IMR-90 (cell line): ENCODE measurements around the gene ELL2. TPM values are rescaled to one million over a fixed set of nuclear protein-coding genes. Genes with fewer than 3 reads are reported as not detected.
A peak's percentile ranks its signal among the peaks of the same experiment; 100 is the strongest.

Experiments used
- ATAC-seq: fragments of 200-7000 bp; cut with Tn5 transposase; 2 replicates; pipeline ENCODE4 v1.9.1; 2020; ENCODE audit warnings: low read depth, mild to moderate bottlenecking, moderate library complexity
- BruUV-seq: library from RNA; stranded (reverse); fragments of 400-500 nt; replicated peaks from 2 replicates; lab custom pipeline; 2021; lab: Mats Ljungman, UMichigan
- CTCF ChIA-PET: fragments of 300-600 bp; formaldehyde crosslinking; extraction: SDS; loops from one replicate; lab custom pipeline; 2021; ENCODE audit warnings: antibody characterized with exemption; lab: Yijun Ruan, JAX
- POLR2A ChIA-PET: fragments of 300-600 bp; sonication (Branson Sonifier 250); formaldehyde crosslinking; loops from one replicate; lab custom pipeline; 2022; ENCODE audit warnings: antibody characterized with exemption; ENCODE audit not compliant: unreplicated experiment; lab: Charles Lee
- DNase-seq: peaks from one replicate; pipeline ENCODE4 v3.0.0; 2013
- H2AFZ ChIP-seq: replicated peaks from 2 replicates; pipeline ENCODE3; 2013; ENCODE audit warnings: low read length, mild to moderate bottlenecking; ENCODE audit not compliant: poor library complexity
- H2AK5ac ChIP-seq: 2 replicates; pipeline ENCODE4 v1.6.1; 2013; ENCODE audit warnings: low read depth, low read length, inconsistent platforms
- H2AK9ac ChIP-seq: replicated peaks from 2 replicates; pipeline ENCODE3; 2013; ENCODE audit warnings: mild to moderate bottlenecking, low read depth, low read length, moderate library complexity; ENCODE audit not compliant: poor library complexity
- H2BK120ac ChIP-seq: 2 replicates; pipeline ENCODE4 v1.6.1; 2013; ENCODE audit warnings: low read depth, low read length, inconsistent platforms
- H2BK15ac ChIP-seq: 3 replicates; pipeline ENCODE4 v1.6.1; 2013; ENCODE audit warnings: low read depth, low read length, inconsistent platforms
- H2BK20ac ChIP-seq: 2 replicates; pipeline ENCODE4 v1.6.1; 2013; ENCODE audit warnings: low read depth, mild to moderate bottlenecking, inconsistent platforms, low read length, moderate library complexity
- H2BK5ac ChIP-seq: 2 replicates; pipeline ENCODE4 v1.6.1; 2013; ENCODE audit warnings: mild to moderate bottlenecking, low read depth, low read length, inconsistent platforms; ENCODE audit not compliant: poor library complexity, severe bottlenecking
- H3K14ac ChIP-seq: replicated peaks from 2 replicates; pipeline ENCODE4 v1.6.1; 2013; ENCODE audit warnings: low read depth, low read length, inconsistent platforms
- H3K18ac ChIP-seq: 2 replicates; pipeline ENCODE4 v1.6.1; 2013; ENCODE audit warnings: low read depth, low read length, control low read depth
- H3K23ac ChIP-seq: 2 replicates; pipeline ENCODE4 v1.6.1; 2013; ENCODE audit warnings: low read depth, low read length, inconsistent platforms
- H3K27ac ChIP-seq: 2 replicates; pipeline ENCODE4 v1.5.1; 2013; ENCODE audit warnings: mild to moderate bottlenecking, control low read depth, low read length; ENCODE audit not compliant: insufficient read depth
- H3K27me3 ChIP-seq: 2 replicates; pipeline ENCODE4 v1.6.1; 2013; ENCODE audit warnings: low read length; ENCODE audit not compliant: control insufficient read depth, insufficient read depth
- H3K36me3 ChIP-seq: 2 replicates; pipeline ENCODE4 v1.6.1; 2013; ENCODE audit warnings: low read length, mixed read lengths; ENCODE audit not compliant: control insufficient read depth, insufficient read depth
- H3K4ac ChIP-seq: 2 replicates; pipeline ENCODE4 v1.6.1; 2013; ENCODE audit warnings: low read depth, low read length, inconsistent platforms
- H3K4me1 ChIP-seq: 2 replicates; pipeline ENCODE4 v1.6.1; 2013; ENCODE audit warnings: low read length, mixed read lengths; ENCODE audit not compliant: control insufficient read depth, insufficient read depth
- H3K4me2 ChIP-seq: 2 replicates; pipeline ENCODE4 v1.6.1; 2013; ENCODE audit warnings: low read depth, mild to moderate bottlenecking, control low read depth, low read length, moderate library complexity
- H3K4me3 ChIP-seq: 2 replicates; pipeline ENCODE4 v1.5.1; 2013; ENCODE audit warnings: low read depth, mild to moderate bottlenecking, control low read depth, low read length, moderate library complexity; ENCODE audit not compliant: insufficient read depth
- H3K56ac ChIP-seq: 2 replicates; pipeline ENCODE4 v1.6.1; 2013; ENCODE audit warnings: low read length, inconsistent platforms; ENCODE audit not compliant: insufficient read depth; ENCODE audit errors: extremely low read depth
- H3K79me1 ChIP-seq, 2 experiments: 2 replicates each; pipeline ENCODE4 v1.6.1; 2013; ENCODE audit warnings: low read length in 2 of 2, inconsistent platforms in 1 of 2, low read depth in 1 of 2
- H3K9ac ChIP-seq: 2 replicates; pipeline ENCODE4 v1.6.1; 2013; ENCODE audit warnings: low read depth, low read length, control low read depth
- H3K9me1 ChIP-seq: 2 replicates; pipeline ENCODE4 v1.6.1; 2013; ENCODE audit warnings: low read length, inconsistent platforms; ENCODE audit not compliant: insufficient read depth
- H3K9me3 ChIP-seq: 2 replicates; pipeline ENCODE4 v1.6.1; 2013; ENCODE audit warnings: low read length; ENCODE audit not compliant: control insufficient read depth, insufficient read depth
- H4K20me1 ChIP-seq: 2 replicates; pipeline ENCODE4 v1.6.1; 2013; ENCODE audit warnings: low read length, inconsistent platforms; ENCODE audit not compliant: insufficient read depth
- H4K5ac ChIP-seq: 2 replicates; pipeline ENCODE4 v1.6.1; 2013; ENCODE audit warnings: mild to moderate bottlenecking, low read depth, low read length, control low read depth
- H4K8ac ChIP-seq, 2 experiments: 2 replicates each; pipeline ENCODE4 v1.6.1; 2013; ENCODE audit warnings: low read depth in 2 of 2, low read length in 2 of 2, control low read depth in 1 of 2, inconsistent platforms in 1 of 2
- H4K91ac ChIP-seq: 2 replicates; pipeline ENCODE4 v1.6.1; 2013; ENCODE audit warnings: low read depth, low read length, inconsistent platforms; ENCODE audit not compliant: insufficient read depth
- POLR2A ChIP-seq: IDR thresholded peaks from 2 replicates; pipeline ENCODE4 v1.6.1; 2012; ENCODE audit warnings: mild to moderate bottlenecking, low read depth, low read length
- RAD21 ChIP-seq: IDR thresholded peaks from 2 replicates; pipeline ENCODE4 v1.6.1; 2012; ENCODE audit warnings: low read length, improper control_type of control experiment
- WGBS, 2 experiments: methylation state at CpG; one replicate each; pipeline versions ENCODE4 v1.1.5 to v1.1.7; 2013; ENCODE audit warnings: missing lambda C conversion rate in 2 of 2; ENCODE audit not compliant: insufficient read length in 1 of 2; ENCODE audit errors: extremely low coverage in 2 of 2; 5-methylcytosine and 5-hydroxymethylcytosine counted together
- dilution Hi-C: fragments of 300-500 bp; cut with HindIII; formaldehyde crosslinking; loops from one replicate; pipeline ENCODE4 v1.14.3; 2018; ENCODE audit warnings: low sequenced_read_pairs; ENCODE audit not compliant: unreplicated experiment
- in situ Hi-C: fragments of 300-500 bp; cut with MboI; formaldehyde crosslinking; loops from 3 replicates; pipeline ENCODE4 v1.14.3; 2019; ENCODE audit warnings: low sequenced_read_pairs, inconsistent platforms, mixed read lengths
- intact Hi-C: fragments of 100-400 bp; cut with micrococcal nuclease; formaldehyde crosslinking; loops from 2 replicates; pipeline ENCODE4 v1.10.0; 2022
- polyA plus RNA-seq, 3 experiments: library from polyadenylated mRNA; depleted of rRNA; stranded (reverse); fragments of >200 nt; gene quantifications; 2 replicates each; pipeline ENCODE4 v1.2.3, GENCODE V29; 2012; ENCODE audit warnings: low replicate concordance in 1 of 3
- total RNA-seq: library from RNA; depleted of rRNA; stranded (reverse); fragments of >200 nt; gene quantifications from 2 replicates; pipeline ENCODE4 v1.2.3, GENCODE V29; 2012

Gene ELL2
- total and polyA plus RNA-seq, 2 of the 4 experiments (the other 2 are of a cell fraction) = 61.4 to 92.5 TPM

DNA sequence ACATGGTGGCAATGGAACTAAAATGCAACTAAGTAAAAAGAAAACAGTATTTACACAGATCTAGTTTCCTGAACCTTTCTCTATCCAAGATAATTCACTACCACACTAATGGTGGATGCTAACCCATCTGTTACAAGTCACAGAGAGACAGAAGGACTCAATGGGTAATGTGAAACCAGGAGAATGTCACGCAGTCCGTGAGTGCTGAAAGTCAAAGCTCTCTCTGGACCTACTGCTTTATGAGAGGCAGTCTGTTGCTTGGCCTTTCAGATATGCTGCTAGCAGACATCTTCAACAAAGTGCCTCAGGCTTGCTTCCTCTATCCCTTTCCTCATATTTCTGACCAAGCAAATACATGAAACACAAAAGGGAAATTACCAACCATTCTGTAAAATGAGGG lies 70.2 kb downstream of the ELL2 start:
- H3K9me3 ChIP-seq = no peaks in the 10 kb centered on the region
- peak overlapping the region; percentile 6 to 9; a peak in 1 of 4 replicates for H4K8ac ChIP-seq
- ChIA-PET POLR2A (no interaction called here), CTCF (no interaction called here)
- no peak for TF ChIP-seq POLR2A
- TF ChIP-seq RAD21 = no peak
- H2BK20ac ChIP-seq = no peak overlapping the region
- H2BK5ac ChIP-seq = peak overlapping the region; percentile 35
- no peak for DNase-seq
- H2BK120ac ChIP-seq = no peak overlapping the region
- H3K27me3 ChIP-seq = no peaks in the 10 kb centered on the region
- no peak overlapping the region for H2AK9ac ChIP-seq
- intact Hi-C loops = no loop called here
- dilution Hi-C loops = no loop called here
- H2AFZ ChIP-seq = no peak overlapping the region
- H3K4me3 ChIP-seq = no peak overlapping the region
- no peak overlapping the region for H4K91ac ChIP-seq
- peaks cover 20 to 65% of the 10 kb centered on the region in 2 experiments for H3K79me1 ChIP-seq
- H3K9me1 ChIP-seq = peaks cover 12% of the 10 kb centered on the region
- peak overlapping the region; percentile 4; the same call in 1 of the 3 replicates for H2BK15ac ChIP-seq
- H3K4me2 ChIP-seq = no peak overlapping the region
- peak overlapping the region; percentile 21; the same call in 1 of the 2 replicates for H3K27ac ChIP-seq
- H3K4ac ChIP-seq = peak overlapping the region; percentile 3; the same call in 1 of the 2 replicates
- peaks cover 19% of the 10 kb centered on the region; the same call in 1 of the 2 replicates for H4K20me1 ChIP-seq
- no peak overlapping the region; the same call in 1 of the 2 replicates for H3K9ac ChIP-seq
- H2AK5ac ChIP-seq = no peak overlapping the region
- no TSS peak for BruUV-seq
- no peak overlapping the region for H3K18ac ChIP-seq
- peaks cover 5% of the 10 kb centered on the region; the same call in 1 of the 2 replicates for H3K4me1 ChIP-seq
- H3K23ac ChIP-seq = 0 out of 2 replicates have a peak overlapping the region, but pooled peaks have one; percentile 35
- no CpG with 5 or more reads among the region's 2 CpGs for WGBS, 2 experiments
- H4K5ac ChIP-seq = no peak overlapping the region; the same call in 1 of the 2 replicates
- in situ Hi-C loops = no loop called here
- H3K36me3 ChIP-seq = peaks cover 65% of the 10 kb centered on the region
- 0 out of 2 replicates have a peak overlapping the region, but pooled peaks have one; percentile 2 for H3K14ac ChIP-seq
- no peak for ATAC-seq
- no peak overlapping the region for H3K56ac ChIP-seq
